Measurements from ENCODE around the gene CDH7.

The CDH7 gene

DNA sequence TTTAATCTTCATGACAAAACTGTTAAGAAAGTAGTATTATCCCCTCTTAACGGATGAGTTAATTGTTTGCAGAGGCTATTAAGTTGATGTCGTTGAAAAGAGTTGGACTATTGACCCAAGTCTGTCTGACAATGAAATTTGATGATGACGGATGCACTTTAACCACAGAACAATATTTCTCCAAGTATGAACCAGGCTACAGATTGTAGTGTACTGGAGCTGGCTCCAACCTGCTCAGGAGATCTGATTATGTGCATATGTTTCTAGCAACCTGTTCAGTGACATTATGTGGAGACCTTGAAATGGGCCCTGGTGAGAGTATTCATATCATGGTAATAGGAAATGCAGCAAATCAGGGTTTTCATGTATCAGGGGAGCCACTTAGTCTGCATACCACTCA, 174.1 kb downstream of the CDH7 start:
- no peak for DNase-seq

DNA sequence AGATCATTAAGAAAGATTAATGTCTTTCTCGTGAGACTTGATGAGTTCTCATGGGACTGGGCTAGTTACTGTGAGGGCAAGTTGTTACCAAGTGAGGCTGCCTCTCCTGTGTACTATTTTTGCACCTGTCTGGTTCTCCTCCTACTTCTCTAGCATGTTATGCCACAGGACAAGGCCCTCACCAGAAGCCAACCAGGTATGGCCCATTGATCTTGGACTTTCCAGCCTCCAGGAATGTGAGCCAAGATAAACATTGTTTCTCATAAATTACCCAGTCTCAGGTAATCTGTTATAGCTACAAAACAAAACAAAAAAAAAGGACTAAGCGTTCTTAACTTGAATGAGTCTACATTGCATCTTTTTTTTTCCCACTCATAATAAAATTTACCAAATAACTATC, 184.1 kb downstream of the CDH7 start:
- DNase-seq: no peak

DNA sequence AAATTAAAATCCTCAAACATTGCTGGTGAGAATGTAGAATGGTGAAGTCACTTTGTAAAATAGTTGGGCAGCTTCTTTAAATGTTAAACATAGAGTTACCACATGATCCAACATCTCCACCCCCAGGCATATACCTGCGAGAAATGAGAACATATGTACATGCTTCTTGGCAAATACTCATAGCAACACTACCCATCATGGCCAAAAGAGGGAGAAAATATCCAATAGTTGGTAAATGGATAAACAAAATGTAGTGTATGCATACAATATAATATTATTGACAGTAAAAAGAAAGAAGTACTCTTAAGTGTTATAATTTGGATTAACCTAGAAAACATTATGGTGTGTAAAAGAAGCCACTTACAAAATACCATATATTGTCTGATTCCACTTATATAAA, 185.9 kb downstream of the CDH7 start:
- no peak for DNase-seq

DNA sequence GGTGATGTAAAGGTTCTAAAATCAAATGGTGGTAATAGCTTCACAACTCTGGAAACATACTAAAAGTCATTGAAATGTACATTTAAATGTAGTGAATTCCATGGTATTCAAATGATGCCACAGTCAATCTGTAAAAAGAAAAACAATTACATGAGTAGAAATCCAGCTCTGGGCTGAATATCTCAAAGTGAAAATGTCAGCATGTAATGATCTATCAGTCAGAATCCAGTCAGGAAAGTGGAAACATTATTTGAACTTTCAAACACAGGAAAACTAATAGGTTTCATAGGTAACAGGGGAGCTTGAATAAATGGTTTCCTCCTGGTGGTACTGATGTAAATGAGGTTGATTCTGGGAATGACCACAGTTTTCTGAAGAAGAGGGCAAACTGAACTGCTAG, 186.4 kb downstream of the CDH7 start:
- no peak for DNase-seq

DNA sequence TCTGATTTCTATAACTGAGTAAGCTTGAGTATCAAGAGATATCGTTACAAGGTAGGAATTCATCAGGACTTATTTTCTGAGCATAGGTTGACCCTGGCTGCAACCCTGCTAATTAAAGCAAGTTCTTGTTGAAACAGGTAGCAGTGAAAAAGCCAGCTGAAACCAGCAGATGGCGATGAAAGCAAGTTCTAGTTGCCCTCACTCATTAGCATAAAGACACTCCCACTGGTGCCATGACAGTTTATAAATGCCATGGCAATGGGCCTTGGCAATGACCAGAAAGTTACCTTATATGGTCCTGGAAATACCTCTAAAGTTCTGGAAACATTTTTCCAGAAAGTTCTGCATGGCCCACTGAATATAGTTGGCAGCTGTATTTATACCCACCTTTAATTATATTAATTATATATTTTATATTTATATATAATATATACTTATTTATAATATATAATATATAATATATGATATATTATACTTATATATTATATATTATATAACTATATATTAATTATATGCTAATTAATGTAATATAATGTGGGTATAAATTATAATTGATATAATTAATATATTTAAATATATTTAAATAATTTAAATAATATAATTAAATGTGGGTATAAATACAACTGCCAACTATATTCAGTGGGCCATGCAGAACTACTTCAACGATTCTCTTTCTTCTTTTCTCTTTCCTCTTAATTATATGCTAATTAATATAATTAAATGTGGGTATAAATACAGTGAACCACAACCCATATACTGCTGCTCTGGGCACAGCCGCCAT, 188.0 kb downstream of the CDH7 start:
- no peak for DNase-seq
